HG02870 (cell line): ENCODE results near the gene MYOM3.

ENCODE experiments used
- ATAC-seq: cut with Tn5 transposase; IDR thresholded peaks from one replicate; pipeline ENCODE4 v1.9.1; 2021; ENCODE audit warnings: mild to moderate bottlenecking, moderate library complexity; ENCODE audit not compliant: unreplicated experiment

The MYOM3 gene

DNA sequence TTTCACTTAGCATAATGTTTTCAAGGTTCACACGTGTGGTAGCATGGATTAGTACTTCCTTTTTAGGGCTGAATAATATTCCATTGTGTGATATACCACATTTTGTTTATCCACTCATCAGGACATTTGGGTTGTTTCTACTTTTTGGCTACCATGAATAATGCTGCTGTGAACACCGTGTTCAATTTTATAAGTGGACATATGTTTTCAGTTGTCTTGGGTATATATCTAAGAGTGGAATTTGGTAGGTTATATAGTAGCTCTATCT lies 27.2 kb upstream of the MYOM3 start:
- no peak for ATAC-seq

- ATAC-seq, result no peak
Measured at GRCh38 chr1:24138476-24139221, 26.7 kb upstream of the MYOM3 start.

- ATAC-seq, result no peak
Measured at GRCh38 chr1:24136956-24137539, 25.1 kb upstream of the MYOM3 start.

DNA sequence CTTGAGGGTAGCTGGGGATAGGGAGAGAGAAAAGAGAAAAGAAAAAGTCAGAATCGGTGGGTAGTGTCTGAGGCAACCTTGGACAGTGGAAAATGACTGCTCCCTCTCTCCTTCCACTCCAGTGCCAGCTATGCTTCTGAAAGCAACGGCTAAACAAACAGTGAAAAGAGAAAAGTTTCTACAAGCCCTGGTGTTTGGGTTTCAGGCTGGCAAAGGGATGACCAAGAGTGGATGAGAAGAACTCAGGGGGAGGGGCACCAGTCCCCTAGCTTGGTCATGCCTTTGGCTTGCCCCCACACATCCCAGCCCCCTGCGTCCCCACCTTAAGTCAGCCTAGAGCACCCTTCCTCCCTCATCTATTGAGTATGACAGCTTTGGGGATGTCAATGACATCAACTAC lies 22.4 kb upstream of the MYOM3 start:
- ATAC-seq, result no peak

DNA sequence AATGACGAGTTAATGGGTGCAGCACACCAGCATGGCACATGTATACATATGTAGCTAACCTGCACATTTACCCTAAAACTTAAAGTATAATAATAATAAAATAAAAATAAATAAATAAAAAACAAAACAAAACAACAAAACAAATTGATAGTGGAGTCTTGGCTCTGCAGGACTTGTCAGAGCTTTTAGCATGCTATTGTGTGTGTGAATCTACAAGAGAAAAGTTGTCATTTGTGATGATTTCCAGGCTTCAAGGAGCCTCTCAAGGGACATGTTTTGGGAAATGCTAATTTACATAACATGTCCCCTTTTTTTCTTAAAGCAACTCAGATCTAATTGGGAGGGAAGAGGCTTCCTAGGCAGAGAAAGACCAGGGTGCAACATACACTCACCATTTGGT lies 21.9 kb upstream of the MYOM3 start:
- no peak for ATAC-seq

DNA sequence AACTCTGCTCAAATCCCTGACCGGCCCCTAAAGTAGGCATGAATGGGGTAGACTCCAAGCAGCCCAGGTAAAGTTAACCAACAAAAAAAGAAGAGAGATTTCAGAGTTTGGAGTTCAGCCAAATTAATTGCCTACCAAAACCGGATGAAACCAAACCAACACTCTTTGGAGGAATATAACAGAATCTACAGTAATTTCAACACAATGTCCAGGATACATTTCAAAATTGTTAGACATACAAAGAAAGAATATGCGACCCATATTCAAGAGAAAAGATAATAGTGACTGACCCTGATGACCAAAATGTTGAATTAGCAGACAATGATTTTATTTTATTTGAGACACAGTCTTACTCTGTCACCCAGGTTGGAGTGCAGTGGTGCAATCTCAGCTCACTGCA lies 18.4 kb upstream of the MYOM3 start:
- no peak for ATAC-seq

DNA sequence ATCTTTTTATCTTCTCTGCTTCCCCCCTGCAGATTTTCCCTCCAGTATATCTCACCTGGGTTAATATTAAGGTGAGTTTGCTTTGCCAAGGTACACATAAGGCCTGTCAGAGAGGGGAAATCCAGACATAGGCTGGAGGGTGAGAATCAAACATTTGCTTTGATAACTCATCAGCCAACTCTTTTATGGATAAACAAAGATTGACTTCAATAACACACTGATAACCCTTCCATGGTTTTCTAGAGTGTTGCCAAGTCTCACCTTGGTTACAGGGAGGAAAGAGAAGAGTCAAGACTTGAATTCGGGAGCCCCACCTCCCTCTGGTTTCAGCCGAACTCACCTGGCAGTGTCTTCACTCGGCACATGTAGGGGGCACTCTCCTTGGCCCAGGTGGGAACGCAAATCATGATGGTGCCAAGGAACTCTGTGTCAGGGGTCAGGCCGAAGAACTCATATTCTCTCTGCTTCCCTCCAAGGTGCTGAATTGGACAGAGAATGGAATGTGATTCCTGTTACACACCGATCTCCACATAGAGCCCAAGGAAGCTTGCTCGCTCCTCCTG lies 15.9 kb upstream of the MYOM3 start:
- no peak for ATAC-seq

GRCh38 chr1:24127134-24127800 lies 15.3 kb upstream of the MYOM3 start:
- ATAC-seq, result no peak

- ATAC-seq, result no peak
Measured at GRCh38 chr1:24126672-24127023, 14.7 kb upstream of the MYOM3 start.

DNA sequence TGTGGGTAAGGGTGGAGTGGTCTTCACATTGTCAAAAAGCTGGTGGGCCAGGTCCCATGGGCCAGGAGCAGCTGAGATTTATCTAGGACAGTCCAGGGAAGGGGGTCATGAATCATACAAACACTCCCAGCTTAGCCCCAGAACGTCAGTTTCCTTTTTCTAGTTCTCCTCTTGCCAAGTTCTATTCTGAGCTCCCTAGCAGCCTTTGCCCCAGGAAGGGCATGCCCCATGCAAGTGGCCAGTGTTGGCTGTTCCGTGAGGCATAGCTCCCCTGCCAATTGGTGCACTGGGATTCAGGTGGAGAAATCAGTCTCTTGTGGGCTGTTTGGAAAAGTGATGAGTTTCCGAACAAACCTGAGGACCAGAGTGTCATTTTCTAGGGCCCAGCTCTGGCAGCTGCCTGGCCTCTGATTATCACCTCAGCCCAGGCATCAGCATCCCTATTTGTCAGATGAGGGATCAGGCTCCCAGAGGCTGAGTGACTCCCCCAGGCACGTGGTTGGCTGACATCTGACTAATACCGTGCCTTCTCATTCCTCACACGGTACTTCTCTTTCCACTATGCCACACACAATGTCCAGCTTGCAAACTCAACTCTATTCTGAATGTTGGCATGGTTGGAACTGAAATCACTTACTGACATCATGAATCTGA lies 14.2 kb upstream of the MYOM3 start:
- no peak for ATAC-seq

GRCh38 chr1:24125456-24125855 lies 13.5 kb upstream of the MYOM3 start:
- ATAC-seq, result no peak

DNA sequence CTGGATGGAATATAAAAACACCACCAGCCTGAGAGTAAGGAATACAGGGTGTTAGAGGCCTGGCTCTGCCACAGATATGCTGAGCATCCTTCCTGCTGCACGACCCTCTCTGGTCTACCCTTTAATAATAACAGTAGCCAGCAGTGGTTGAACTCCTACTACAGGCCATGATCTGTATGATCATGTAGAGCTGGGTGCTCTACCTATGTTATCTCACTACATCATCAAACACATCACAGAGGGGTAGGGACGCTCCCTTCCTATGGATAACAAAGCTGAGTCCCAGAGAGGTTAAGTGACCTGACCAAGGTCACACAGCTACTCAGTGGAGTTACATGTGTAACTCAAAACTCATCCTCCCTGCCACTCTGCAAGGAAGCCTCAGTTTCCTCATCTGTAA lies 13.0 kb upstream of the MYOM3 start:
- no peak for ATAC-seq

DNA sequence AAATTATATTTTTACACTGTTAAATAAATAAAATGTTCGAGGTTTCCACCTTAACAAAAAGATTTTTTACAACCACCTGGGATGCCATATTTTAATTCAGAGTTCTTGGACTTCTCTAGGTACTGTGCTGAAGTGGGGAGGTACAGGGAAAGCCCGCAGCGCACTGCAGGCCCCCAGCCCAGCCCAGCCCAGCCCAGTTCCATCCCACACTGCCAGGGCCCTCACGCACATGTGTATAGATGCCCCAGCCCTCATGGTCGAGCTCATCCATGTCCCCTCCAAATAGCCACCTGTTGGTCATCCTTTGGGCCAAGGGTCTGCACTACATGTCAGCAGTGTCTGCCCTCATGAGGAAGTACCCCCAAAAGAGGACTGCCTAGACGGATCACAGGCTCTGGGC lies 11.7 kb upstream of the MYOM3 start:
- no peak for ATAC-seq

DNA sequence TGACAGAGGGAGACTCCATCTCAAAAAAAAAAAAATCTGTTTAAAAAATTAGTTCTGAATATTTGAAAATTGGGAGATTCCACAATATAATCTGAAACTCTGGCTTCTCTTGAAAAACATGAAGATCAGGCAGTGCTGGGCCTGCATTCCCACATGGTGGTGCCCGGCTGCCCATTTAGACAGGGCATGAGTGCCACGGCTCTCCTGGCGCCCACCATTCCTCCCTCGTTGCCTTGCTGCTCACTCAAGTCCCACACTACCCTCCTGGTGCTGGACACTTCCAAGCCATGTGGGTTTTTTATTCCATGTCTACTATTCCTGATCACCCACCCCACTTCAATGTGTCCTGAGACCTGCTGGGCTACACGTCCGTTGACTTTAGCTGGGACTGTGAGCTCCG lies 10.8 kb upstream of the MYOM3 start:
- ATAC-seq, result no peak

DNA sequence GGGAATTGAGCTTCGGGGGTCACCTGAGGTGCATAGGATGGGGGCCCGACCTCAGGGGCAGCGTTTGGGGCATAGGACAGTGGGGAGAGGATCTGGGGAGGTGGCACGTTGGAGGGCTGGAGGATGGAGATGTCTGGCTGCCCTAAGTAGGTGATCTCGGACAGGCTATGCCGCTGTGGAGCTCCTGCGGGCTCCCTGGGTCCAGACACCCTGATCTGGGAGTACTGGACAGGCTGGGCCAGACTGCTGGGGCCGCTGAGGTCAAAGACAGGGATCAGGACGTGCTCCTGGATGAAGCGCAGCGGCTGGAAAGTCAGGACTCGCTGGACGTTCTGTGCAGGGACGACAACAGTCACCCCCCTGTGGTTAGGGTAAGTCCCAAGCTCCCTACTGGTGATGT lies 9.5 kb upstream of the MYOM3 start:
- ATAC-seq, result no peak

- no peak for ATAC-seq
Measured at GRCh38 chr1:24120965-24121364, 9.0 kb upstream of the MYOM3 start.

- ATAC-seq, result no peak
Measured at GRCh38 chr1:24119859-24120756, 8.2 kb upstream of the MYOM3 start.

DNA sequence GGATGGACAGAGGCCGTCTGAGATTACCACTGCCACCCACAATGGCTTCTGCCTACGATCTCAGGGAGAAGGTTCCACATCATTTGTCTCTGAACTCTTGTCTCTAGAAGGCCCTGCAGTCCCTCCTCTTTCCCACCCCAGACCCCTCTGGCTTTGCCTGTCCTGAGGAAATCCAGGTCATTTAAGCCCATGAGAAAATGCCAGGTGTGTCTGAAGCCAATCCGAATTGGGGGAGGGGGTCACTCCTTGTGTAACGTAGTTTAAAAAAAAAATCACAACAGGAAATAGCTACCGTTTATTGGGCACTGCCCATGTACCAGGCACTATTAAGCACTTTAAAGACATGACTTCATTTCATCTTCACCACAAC lies 7.5 kb upstream of the MYOM3 start:
- ATAC-seq, result no peak

DNA sequence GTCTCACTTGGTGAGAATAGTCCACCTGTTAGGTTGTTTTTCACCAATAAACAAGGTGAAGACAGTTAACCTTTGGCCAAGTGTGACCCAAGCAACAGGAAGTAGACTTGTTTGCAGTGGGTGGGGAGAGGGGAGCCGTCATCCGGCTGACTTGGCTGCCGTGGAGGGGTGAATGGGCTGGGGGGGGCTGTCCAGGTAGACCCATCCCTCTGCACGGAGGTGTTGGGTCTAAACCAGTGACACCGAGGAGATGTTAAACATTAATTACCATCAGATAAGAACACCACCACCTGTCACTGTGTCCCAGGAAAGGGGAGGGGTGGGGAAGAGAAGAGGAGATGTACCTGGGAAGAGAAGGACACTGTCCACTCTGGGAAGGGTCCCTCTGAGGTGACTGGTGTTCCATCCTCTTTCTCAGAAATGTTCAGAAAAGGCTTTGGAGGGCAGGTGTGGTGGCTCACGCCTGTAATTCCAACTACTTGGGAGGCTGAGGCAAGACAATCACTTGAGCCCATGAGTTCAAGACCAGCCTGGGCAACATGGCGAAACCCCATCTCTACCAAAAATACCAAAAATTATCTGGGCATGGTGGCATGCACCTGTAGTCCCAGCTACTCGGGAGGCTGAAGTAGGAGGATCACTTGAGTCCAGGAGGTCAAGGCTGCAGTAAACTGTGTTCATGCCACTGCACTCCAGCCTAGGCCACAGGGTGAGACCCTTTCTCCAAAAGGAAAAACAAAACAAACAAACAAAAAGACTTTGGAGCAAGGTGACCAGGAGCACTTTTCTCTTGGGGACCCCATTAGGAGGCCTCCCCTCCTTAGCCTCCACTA lies 6.7 kb upstream of the MYOM3 start:
- ATAC-seq, result no peak
